HEK293T (cell line): Measurements from ENCODE around the gene EDA.

Experiments used
- ARNT ChIP-seq: fragments of 450-650 bp; IDR thresholded peaks from 2 replicates; pipeline ENCODE4 v1.6.1; 2017; ENCODE audit warnings: mild to moderate bottlenecking
- BHLHE40 ChIP-seq: fragments of 450-650 bp; IDR thresholded peaks from 2 replicates; pipeline ENCODE4 v1.6.1; 2016; ENCODE audit warnings: mild to moderate bottlenecking, moderate library complexity, borderline replicate concordance
- FOXA1 ChIP-seq: fragments of 450-650 bp; IDR thresholded peaks from 2 replicates; pipeline ENCODE4 v1.6.1; 2016; ENCODE audit warnings: mild to moderate bottlenecking
- FOXK2 ChIP-seq: fragments of 450-650 bp; IDR thresholded peaks from 2 replicates; pipeline ENCODE4 v1.6.1; 2016; ENCODE audit warnings: mild to moderate bottlenecking
- FOXM1 ChIP-seq: fragments of 450-650 bp; IDR thresholded peaks from 2 replicates; pipeline ENCODE4 v1.6.1; 2017; ENCODE audit warnings: mild to moderate bottlenecking, borderline replicate concordance
- HDGF ChIP-seq: fragments of 450-650 bp; IDR thresholded peaks from 2 replicates; pipeline ENCODE4 v1.6.1; 2017; ENCODE audit warnings: antibody characterized with exemption, borderline replicate concordance
- L3MBTL2 ChIP-seq: fragments of 450-650 bp; conservative IDR thresholded peaks from 2 replicates; pipeline ENCODE4 v1.6.1; 2016; ENCODE audit warnings: mild to moderate bottlenecking
- NFRKB ChIP-seq: fragments of 450-650 bp; IDR thresholded peaks from 2 replicates; pipeline ENCODE4 v1.6.1; 2016; ENCODE audit warnings: mild to moderate bottlenecking, moderate library complexity
- SP1 ChIP-seq: fragments of 450-650 bp; IDR thresholded peaks from 2 replicates; pipeline ENCODE4 v1.6.1; 2017
- SUZ12 ChIP-seq: fragments of 450-650 bp; IDR thresholded peaks from 2 replicates; pipeline ENCODE4 v1.6.1; 2016; ENCODE audit warnings: mild to moderate bottlenecking
- ZNF384 ChIP-seq: fragments of 450-650 bp; IDR thresholded peaks from 2 replicates; pipeline ENCODE4 v1.6.1; 2016

DNA sequence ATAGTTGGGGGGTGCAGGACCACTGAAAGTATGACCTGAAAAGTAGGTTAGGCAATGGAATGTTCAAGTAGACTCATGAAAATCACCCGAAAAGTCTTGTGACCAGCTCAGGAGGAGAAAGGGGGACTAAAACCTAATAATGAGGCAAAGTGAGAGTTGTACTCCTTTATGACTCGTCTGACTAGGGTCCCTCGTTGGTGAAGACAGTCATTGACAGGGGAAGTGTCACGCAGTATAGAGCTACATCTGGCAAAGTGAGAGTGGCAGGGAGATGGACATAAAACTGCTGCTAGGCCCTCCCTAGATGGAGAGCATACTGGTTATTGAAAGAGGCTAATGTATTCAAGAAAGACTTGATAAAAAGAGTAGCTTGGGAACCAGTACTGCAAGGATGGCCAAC lies 466.8 kb downstream of the EDA start:
- TF ChIP-seq SUZ12 = no peak
- TF ChIP-seq SP1 = no peak
- no peak for TF ChIP-seq BHLHE40
- TF ChIP-seq FOXA1 = no peak
- TF ChIP-seq FOXK2 = no peak
- no peak for TF ChIP-seq ZNF384
- TF ChIP-seq ARNT = no peak
- no peak for TF ChIP-seq L3MBTL2
- TF ChIP-seq HDGF = no peak
- no peak for TF ChIP-seq FOXM1
- no peak for TF ChIP-seq NFRKB
